Fibroblast of pulmonary artery (primary cell): Measurements from ENCODE around the gene METTL27.
"Not testable (repeated sequence)": the region's sequence is repeated elsewhere in the genome, so short reads cannot be mapped to it uniquely, and the experiment has no call there.

Experiments
- DNase-seq: peaks from one replicate; pipeline ENCODE4 v3.0.0-alpha.2; 2010; ENCODE audit warnings: low read depth
- H3K4me3 ChIP-seq: replicated peaks from 2 replicates; pipeline ENCODE4 v1.5.1; 2011; ENCODE audit warnings: low read depth, mild to moderate bottlenecking, control low read depth, low read length, moderate library complexity
- CTCF ChIP-seq: IDR thresholded peaks from 2 replicates; pipeline ENCODE4 v1.5.1; 2011; ENCODE audit warnings: mild to moderate bottlenecking, control low read depth, low read length, inconsistent platforms; ENCODE audit errors: missing control alignments

METTL27 gene

GRCh38 chr7:73789051-73789450 is 53.3 kb downstream of the METTL27 start:
- no peak overlapping the region for H3K4me3 ChIP-seq
- TF ChIP-seq CTCF, result no peak
- no peak for DNase-seq

- H3K4me3 ChIP-seq, DNase-seq: not testable (repeated sequence)
Observed at GRCh38 chr7:73787786-73788048, 54.6 kb downstream of the METTL27 start.

GRCh38 chr7:73786588-73786987 is 55.7 kb downstream of the METTL27 start:
- TF ChIP-seq CTCF, result no peak
- no peak for DNase-seq
- no peak overlapping the region for H3K4me3 ChIP-seq
